Endothelial cell (in vitro differentiated cells): ENCODE measurements around the gene ADM5. TPM values are rescaled to one million over a fixed set of nuclear protein-coding genes. Genes with fewer than 3 reads are reported as not detected.

ENCODE experiments used
- DNase-seq: peaks from one replicate; pipeline ENCODE4 v3.0.0; 2021; ENCODE audit warnings: low spot score
- H3K27ac Mint-ChIP-seq: one replicate; pipeline ENCODE4 v1.8.0; 2021; ENCODE audit warnings: mixed read lengths, inconsistent platforms; ENCODE audit not compliant: unreplicated experiment
- H3K27me3 Mint-ChIP-seq: one replicate; pipeline ENCODE4 v1.8.0; 2021; ENCODE audit warnings: mild to moderate bottlenecking, moderate library complexity, mixed read lengths, inconsistent platforms; ENCODE audit not compliant: unreplicated experiment
- H3K36me3 Mint-ChIP-seq: one replicate; pipeline ENCODE4 v1.8.0; 2021; ENCODE audit warnings: mild to moderate bottlenecking, low read depth, mixed read lengths, inconsistent platforms; ENCODE audit not compliant: unreplicated experiment
- H3K4me1 Mint-ChIP-seq: one replicate; pipeline ENCODE4 v1.8.0; 2021; ENCODE audit warnings: mild to moderate bottlenecking, mixed read lengths, inconsistent platforms; ENCODE audit not compliant: unreplicated experiment
- H3K4me3 Mint-ChIP-seq: one replicate; pipeline ENCODE4 v1.8.0; 2021; ENCODE audit warnings: mild to moderate bottlenecking, mixed read lengths, inconsistent platforms; ENCODE audit not compliant: unreplicated experiment
- H3K9me3 Mint-ChIP-seq: one replicate; pipeline ENCODE4 v1.8.0; 2021; ENCODE audit warnings: mixed read lengths, inconsistent platforms; ENCODE audit not compliant: unreplicated experiment
- CTCF ChIP-seq: fragments of 200-600 bp; sonication (generic); IDR thresholded peaks from one replicate; pipeline ENCODE4 v1.5.0; 2021; ENCODE audit warnings: antibody characterized with exemption; ENCODE audit not compliant: unreplicated experiment
- total RNA-seq: library from RNA; stranded (reverse); fragmentation: NEBNext Ultra II Directional; extraction: Animal tissue kit (Norgen Biotek cat#: 25700); gene quantifications from one replicate; pipeline ENCODE4 v1.2.1, GENCODE V29; 2021; ENCODE audit not compliant: unreplicated experiment

The ADM5 gene
- total RNA-seq, 1 donor from 2014 or later, result 5.3 TPM

GRCh38 chr19:49684251-49684982 is 5.0 kb upstream of the ADM5 start:
- peaks cover 42% of the 10 kb centered on the region for H3K4me1 Mint-ChIP-seq
- peak; percentile 31 for TF ChIP-seq CTCF
- no peak for DNase-seq
- H3K36me3 Mint-ChIP-seq, result peaks cover 32% of the 10 kb centered on the region
- no peaks in the 10 kb centered on the region for H3K9me3 Mint-ChIP-seq
- no peak overlapping the region for H3K4me3 Mint-ChIP-seq
- peak overlapping the region; percentile 84 for H3K27ac Mint-ChIP-seq
- peaks cover 18% of the 10 kb centered on the region for H3K27me3 Mint-ChIP-seq

- H3K9me3 Mint-ChIP-seq, result no peaks in the 10 kb centered on the region
- peaks cover 21% of the 10 kb centered on the region for H3K27me3 Mint-ChIP-seq
- peak overlapping the region; percentile 65 for H3K4me3 Mint-ChIP-seq
- no peak for DNase-seq
- H3K4me1 Mint-ChIP-seq, result peaks cover 41% of the 10 kb centered on the region
- peak overlapping the region; percentile 53 for H3K27ac Mint-ChIP-seq
- H3K36me3 Mint-ChIP-seq, result peaks cover 28% of the 10 kb centered on the region
- no peak for TF ChIP-seq CTCF
Observed at GRCh38 chr19:49684983-49685553, 4.3 kb upstream of the ADM5 start.

GRCh38 chr19:49685845-49686332 is 3.5 kb upstream of the ADM5 start:
- Mint-ChIP-seq H3K4me1 (peaks cover 44% of the 10 kb centered on the region), H3K27me3 (peaks cover 28% of the 10 kb centered on the region), H3K27ac (peak overlapping the region; percentile 53), H3K4me3 (no peak overlapping the region), H3K36me3 (peaks cover 34% of the 10 kb centered on the region), H3K9me3 (no peaks in the 10 kb centered on the region)
- no peak for TF ChIP-seq CTCF
- DNase-seq, result no peak

- peaks cover 30% of the 10 kb centered on the region for H3K27me3 Mint-ChIP-seq
- TF ChIP-seq CTCF, result no peak
- peak overlapping the region; percentile 21 for H3K4me3 Mint-ChIP-seq
- H3K27ac Mint-ChIP-seq, result peak overlapping the region; percentile 82
- peaks cover 31% of the 10 kb centered on the region for H3K36me3 Mint-ChIP-seq
- H3K9me3 Mint-ChIP-seq, result no peaks in the 10 kb centered on the region
- DNase-seq, result no peak
- H3K4me1 Mint-ChIP-seq, result peaks cover 46% of the 10 kb centered on the region
Observed at GRCh38 chr19:49686503-49687088, 2.8 kb upstream of the ADM5 start.

- Mint-ChIP-seq H3K27me3 (peaks cover 30% of the 10 kb centered on the region), H3K27ac (peak overlapping the region; percentile 96), H3K4me3 (peak overlapping the region; percentile 21), H3K36me3 (peaks cover 31% of the 10 kb centered on the region), H3K9me3 (no peaks in the 10 kb centered on the region), H3K4me1 (peaks cover 46% of the 10 kb centered on the region)
- TF ChIP-seq CTCF, result no peak
- DNase-seq, result no peak
Observed at GRCh38 chr19:49687150-49687549, 2.2 kb upstream of the ADM5 start.
